GM18502 (cell line): ENCODE measurements around the gene CFAP58.

Experiments used
- ATAC-seq: cut with Tn5 transposase; IDR thresholded peaks from one replicate; pipeline ENCODE4 v1.9.1; 2021; ENCODE audit warnings: mild to moderate bottlenecking; ENCODE audit not compliant: unreplicated experiment, poor library complexity

The CFAP58 gene

DNA sequence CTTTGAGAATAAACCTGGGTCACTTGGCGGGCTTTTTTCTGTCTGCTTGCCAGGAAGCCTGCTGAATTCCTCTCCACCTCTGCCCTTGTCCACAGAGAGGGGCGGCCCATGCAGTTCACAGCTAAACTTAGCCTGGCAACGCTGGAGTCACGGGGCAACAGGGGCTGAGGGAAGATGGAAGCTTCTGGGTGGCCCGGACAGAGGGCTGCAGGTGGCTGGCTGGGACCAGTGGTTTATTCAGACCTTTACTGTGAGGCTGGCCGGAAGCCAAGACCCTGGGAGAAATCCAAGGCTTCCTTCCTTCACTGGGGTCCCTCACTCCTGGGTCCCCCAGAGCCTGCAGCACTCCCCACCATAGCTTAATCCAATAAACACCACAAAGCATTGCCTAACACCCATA lies 32.4 kb upstream of the CFAP58 start:
- no peak for ATAC-seq

DNA sequence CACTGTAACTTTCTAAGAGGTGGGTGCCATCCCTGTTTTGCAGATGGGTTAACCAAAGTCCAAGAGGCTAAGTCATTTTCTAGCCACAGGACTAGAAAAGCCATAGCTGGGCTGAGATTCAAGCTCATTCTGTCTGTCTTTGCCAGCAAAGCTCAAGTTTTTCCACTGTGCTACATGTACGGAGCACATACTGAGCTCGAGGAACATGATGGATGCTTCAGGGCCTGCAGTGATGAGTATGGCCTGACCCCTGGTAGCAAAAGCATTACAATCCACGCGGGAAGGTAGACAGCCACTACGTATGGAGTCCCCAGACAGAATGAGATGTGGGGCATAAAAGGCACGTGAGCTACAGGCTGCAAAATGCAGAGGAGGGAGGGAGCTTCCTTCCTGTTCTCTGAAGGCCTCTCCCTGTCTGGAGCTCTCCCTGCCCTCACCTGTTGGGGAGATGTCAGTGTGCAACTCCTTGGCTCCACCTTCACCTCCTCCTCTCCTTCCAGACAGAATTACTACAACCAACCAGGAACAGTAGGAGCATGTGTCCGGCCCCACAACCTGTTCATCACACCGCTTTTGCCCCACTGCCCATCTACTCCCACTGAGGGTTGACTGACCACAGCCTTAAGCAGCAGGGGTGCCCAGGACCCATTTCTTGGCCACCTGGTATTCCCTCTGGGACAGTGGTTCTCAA lies 31.8 kb upstream of the CFAP58 start:
- no peak for ATAC-seq

DNA sequence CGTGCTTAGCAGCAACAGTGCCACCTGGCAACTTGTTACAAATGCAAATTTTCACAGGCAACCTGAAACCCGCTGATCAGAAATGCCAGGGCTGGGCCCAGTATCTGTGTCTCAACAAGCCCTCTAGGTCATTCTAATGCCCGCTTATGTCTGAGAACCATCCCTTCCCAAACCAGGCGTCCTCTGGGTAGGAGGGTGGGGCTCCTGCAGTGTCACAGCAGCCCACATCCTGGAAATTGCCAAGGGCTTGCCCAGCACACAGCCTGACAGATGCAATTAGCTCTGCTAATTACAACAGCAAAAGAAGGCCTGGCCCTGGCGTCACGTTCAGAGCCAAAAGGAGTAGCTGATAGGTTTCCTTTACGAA lies 31.2 kb upstream of the CFAP58 start:
- peak; percentile 32 for ATAC-seq

DNA sequence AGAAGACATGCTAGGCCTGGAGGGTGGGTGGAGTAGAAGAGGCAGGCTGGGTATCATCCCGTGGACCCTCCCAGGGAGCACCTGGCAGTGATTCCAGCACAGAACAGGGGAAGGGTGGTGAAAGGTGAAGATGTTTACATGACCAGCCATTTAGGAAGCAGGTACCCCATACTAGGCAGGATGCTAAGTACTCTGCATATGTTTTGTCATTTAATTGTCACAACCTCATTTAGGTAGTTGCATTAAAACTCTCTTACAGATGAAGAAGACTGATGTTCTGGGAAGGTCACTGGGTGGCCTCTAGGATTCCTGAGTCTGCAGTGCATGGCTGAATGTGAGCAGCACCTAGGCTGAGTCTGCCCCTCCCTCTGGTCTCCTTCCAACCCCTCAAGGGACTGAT lies 30.5 kb upstream of the CFAP58 start:
- no peak for ATAC-seq

DNA sequence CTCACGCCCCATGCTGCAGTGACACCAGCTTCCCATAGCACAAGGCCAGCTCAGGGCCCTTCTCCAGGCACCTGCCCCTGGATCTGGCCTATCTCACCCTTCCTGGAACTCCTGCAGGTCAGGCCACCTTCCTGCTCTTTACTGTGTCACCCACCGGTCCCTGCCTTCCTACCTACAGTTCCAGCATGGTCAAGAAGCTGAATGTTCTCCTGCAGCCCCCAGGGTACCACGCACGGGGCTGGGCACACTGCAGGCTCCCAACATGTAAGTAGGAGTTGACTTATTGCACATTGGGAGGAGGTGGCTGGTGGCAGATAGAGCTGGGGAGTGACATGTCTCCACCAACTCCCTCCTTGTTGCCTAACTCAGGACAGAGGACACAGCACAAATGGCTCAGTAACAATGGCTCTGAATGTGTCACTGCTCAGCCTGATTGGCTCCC lies 29.9 kb upstream of the CFAP58 start:
- ATAC-seq, result no peak

DNA sequence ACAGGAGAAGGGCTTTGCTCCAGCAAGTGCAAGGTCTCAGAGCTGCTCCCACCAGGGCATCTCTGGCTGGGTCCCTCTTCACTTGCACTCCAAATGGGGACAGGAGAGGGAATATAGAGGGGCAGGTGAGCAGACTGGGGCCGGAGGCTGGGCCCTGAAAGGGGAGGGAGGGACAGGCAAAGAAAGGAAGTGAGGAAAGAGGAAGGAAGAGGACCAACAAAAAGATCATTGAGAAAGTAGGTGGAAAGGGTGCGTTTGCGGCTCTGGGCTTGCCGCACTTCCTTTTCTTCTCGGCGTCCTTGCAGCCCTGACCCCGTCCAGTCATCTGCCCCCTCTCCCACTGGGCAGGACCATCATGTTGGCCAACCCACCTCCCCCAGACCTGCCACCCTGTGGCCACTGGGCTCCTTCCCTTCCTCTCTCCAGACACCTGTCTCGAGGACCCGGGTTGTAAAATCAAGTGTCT lies 29.4 kb upstream of the CFAP58 start:
- ATAC-seq, result no peak

DNA sequence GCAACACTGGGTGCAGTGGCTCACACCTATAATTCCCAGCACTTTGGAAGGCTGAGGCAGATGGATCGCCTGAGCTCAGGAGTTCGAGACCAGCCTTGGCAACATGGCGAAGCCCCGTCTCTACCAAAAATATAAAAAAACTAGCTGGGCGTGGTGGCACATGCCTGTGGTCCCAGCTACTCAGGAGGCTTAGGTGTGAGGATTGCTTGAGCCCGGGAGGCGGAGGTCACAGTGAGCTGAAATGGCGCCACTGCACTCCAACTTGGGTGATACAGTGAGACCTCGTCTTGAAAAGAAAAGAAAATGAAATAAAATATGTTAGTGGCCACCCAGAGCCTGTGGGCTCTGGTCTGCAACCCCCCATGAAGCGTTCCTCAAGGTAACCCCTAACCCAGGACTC lies 28.7 kb upstream of the CFAP58 start:
- ATAC-seq, result no peak

DNA sequence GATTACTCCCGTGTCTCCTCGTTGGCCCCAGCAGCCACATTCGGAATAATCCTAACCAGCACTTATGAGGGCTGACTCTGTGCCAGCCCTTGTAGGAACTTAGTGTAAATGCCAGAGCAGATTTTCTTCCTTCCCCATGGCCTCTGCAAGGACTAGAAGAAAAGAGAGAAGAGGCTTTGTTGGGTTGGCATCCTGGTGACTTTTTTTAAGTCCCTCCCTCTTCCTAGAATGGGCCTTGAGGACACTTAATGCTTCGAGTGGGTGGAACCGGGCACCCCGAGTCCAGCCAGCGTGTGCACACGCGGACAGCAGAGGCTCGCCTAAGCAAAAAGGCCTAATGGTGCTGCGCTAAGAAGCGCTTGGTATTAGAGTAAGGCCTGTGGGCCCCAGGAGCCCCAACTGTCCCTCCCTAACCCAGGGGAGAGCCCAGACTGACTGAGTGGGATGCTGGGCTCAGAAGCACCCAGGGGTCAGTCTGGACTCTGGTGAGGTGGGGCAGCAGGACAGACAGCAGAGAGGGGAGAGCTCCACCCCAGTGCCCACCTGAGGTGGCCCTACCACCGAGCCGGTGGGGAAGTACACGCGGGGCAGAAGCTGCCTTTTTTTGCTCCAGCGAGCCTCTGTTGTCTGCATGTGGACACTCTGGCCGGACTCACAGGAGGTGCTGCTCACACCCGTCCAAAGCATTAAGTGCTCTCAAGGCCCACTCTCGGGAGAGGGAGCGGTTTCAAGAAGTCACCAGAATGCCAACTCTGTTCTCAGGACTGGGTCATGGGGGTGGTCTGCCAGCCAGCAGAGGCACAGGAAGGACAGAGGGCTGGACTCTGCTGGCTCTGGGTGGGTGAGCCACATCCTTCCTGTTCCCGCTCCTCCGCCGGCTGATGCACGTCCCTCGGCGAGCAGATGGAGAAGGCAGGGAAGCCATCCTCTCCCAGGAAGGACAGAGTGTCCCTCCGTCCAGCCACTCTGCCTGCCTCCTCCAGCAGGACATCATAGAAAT lies 27.9 kb upstream of the CFAP58 start:
- no peak for ATAC-seq

DNA sequence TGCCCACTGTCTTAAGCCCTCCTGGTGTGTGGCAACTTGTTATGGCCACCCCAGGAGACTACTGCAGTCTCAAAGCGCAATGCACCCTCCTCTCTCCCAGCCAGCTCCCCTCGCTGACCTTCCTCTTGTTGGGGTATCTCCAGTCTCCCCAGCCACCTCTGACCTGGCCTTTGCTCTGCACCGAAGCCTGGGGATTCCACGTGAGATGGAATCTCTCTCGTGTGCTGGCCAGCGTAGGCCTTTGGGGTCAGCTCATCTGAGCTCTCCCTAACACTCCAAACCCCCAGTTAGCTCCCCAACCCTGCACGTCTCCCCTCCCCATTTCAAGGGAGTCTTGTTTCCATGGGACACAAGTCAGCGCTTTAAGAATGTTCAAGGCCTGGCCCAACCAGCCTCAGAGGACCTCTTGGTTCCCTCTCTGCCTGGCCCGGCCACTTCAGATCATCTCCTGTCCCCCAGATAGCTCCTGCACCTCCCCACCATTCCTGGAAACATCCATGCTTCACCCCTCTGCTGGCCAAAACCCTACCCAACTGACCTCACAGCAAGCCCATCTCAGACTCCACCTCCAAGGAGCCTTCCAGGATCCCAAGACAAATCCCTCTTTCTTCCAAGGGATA lies 26.5 kb upstream of the CFAP58 start:
- no peak for ATAC-seq

DNA sequence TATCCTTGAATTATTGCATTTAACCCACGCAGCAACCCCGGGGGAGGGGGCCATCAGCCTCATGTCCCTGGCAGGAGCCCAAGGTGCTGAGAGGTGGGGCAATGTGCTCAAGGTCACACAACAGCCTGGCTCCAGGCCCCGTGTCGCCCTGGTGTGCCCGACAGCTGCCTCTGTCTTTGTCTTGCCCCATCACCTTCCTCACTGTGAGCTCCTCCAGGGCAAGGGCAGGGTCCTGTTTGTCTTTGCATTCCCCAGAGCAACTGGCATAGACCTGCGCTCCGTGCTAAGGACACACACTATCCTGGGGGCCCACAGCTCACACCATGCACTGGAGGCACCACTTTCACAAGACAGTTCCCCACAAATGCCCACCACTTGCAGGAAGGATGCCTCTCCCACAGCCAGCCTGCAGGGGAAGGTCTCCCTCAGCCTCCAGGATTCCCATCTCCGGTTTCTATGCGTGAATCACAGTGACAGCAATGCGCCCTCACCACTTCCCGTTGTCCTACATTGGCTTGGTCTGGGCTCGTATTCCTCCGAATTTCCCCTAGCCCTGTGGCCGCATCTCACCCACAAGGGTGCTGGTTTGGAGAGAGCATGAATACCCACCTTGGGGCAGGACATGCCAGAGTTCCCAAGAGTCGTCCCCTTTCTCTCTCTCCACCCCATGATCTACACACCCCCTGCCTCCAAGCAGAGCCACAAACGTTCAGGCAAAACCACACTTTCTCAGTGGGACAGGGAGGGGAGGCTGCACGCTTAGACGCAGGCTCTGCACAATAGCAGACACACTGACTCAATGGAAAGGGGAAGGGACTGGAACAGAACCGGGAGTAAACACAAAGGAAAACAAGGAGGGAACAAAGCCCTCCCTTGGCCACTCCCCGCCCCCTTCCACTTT lies 25.6 kb upstream of the CFAP58 start:
- ATAC-seq, result no peak

DNA sequence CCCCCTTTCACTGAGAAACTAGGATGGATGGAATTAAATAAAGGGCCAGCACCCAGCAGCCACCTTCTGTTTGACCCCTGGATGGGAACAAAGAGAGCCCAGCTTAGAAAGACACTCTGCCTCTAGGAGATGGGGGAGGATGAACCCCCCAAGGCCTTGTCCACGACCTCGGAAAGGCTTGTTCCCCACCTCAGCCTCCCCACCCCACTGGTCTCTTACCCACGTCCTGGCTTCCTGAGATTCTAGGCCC lies 25.1 kb upstream of the CFAP58 start:
- peak; percentile 6 for ATAC-seq

DNA sequence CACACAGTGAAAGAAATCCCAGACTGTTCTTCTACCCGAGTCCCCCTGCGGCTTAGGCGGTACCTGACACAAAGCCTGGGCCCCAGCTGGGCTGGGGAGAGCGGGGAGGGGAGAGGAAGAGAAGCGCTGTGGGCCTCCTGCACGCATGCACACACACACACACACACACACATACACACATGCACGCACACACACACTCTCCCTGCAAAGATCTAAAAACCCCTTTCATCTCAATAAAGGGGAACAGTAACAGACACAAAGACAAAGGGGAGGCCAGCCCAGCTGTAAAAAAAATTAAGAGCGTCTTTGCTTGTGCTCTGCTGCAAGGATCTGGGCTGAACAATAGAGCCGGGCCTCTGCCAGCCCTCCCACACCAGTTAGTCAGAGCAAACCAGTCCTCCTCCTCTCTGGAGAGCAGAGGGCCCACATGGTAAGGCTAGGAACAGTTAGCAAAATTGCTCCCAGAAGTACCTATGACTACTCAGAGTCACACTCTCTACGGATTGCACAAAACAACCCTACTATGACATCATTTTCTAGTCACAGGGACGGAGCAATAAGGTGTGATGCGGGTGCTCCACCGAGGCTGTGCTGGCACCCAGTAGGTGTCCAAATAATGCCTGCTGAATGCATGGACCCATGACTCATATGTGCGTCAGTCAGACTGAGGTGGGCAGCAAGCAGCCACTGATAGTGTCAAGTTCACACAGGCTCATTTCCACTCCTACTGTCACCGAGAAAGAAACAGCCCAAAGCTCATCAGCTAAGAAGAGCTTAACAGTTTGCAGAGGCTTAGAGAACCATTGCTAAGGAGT lies 24.5 kb upstream of the CFAP58 start:
- peak; percentile 69 for ATAC-seq

DNA sequence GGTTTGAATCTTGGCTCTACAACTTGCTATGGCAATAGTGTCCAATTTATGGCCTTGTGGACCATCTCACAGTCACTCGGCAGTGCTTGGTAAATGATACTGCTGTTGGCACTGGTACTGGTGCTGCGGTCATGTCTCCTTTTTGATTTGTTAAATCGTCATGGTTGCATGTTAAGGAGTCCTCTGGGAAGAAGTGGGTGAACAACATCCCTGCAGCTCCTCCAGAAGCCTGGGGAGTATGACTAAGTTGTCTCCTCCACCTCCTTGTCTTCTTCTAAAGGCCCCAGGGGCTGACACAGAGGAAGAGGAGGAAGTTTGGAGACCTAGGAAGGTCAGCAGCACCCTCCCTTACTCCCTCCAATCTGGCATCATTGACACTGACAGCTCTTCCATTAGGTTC lies 23.9 kb upstream of the CFAP58 start:
- no peak for ATAC-seq

DNA sequence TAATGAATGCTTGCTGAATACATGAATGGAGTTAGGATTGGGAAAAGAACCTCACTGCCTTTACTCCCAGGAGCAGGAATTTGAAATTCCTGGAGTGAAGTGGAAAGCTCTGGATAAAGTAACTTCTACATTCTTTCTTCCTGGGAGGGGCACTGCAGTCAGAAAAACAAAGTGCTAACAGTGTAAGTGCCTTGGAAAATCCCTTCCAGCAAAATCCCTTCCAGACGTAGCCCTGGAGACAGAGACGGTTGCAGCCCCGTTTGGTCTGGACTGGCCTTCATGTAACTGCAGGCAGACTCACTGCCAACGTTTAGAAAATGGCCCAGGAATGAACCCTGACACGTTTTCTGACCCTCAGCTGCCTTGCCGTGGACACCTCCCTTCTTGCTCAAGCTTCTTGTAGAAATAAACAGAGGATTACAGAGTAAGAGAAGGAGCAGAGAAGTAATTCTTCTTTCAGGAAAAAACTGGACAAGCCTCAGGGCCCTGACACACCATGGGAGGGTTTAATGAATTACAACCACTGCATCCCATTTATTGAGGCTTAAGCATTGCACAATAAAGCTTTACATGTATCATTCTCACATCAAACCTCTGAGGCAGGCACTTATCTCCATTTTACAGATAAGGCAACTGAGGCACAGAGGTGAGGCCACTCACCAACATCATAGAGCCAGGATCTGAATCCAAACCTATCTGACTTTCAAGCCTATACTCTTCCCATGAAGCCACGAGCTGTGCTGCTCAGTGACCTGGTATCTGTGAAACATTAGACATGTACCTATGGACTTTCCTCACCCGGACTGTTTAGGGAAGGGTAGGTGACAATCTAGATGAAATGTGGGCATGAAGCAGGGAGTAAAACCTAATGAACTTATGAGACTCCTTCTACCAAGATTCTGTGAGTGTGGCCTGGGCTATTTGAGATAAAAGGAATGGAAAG lies 23.2 kb upstream of the CFAP58 start:
- no peak for ATAC-seq

DNA sequence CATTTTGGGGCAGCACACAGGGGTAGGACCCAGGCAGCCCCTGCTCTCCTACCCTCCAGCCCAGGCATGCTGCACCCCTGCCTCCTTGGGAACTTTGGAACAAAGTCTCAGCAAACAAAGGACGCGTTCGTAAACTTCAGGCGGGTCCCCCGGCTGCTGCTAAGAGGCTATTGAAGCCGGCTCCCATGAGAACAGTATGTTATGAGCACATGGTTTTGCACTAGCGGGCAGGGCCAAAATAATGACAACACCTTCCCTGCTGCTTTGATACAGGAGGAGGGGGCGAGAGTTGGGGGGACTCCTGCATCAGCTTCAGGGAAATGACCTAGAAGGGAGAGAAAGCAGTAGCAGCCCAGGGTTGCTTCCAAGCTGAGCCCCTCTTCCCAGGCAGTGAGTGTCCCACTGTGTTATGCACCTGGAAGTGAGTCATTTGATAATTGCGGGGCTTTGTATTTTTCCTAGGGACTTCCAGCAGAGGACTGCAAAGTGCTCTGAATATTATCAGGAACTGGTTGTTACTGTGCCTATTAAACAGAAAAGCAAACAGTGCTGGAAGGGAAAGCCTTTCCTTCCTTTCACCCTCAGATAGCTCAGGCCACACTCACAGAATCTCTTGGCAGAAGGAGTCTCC lies 22.3 kb upstream of the CFAP58 start:
- ATAC-seq, result no peak

DNA sequence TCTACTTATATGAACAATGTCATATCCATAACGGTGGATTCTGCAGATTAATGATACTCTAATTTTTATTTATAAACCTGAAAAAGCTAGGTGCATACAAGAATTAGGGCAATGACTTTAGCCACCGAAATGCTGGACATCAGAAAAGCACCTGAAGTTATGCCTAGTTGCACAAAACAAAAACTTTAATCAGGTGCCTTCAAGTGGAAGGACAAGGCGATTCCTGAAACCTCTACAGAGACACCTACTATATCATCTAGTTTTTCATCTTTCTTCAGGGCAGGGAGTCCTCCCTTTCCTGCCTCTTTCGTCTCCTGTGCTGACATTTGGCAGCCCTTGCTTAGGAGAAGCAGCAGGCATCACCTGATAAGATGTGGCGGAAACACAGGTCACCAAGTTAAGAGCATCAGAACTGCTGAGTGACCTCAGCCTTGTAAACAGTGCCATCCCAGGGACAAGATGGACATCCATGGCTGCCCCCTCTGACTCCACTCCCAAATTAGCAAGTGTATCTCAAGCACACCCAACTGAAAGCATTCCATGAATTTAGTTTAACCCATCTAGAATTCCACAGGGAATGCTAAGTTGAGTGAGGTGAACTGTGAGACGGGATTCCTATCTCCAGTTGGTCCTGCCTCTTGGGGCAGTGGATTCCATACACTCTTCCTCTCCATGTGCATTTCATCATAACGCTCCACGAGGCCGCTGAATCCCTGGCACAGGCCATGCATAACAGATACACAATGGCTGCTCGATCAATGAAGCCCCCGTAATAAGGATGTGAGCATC lies 21.2 kb upstream of the CFAP58 start:
- no peak for ATAC-seq

DNA sequence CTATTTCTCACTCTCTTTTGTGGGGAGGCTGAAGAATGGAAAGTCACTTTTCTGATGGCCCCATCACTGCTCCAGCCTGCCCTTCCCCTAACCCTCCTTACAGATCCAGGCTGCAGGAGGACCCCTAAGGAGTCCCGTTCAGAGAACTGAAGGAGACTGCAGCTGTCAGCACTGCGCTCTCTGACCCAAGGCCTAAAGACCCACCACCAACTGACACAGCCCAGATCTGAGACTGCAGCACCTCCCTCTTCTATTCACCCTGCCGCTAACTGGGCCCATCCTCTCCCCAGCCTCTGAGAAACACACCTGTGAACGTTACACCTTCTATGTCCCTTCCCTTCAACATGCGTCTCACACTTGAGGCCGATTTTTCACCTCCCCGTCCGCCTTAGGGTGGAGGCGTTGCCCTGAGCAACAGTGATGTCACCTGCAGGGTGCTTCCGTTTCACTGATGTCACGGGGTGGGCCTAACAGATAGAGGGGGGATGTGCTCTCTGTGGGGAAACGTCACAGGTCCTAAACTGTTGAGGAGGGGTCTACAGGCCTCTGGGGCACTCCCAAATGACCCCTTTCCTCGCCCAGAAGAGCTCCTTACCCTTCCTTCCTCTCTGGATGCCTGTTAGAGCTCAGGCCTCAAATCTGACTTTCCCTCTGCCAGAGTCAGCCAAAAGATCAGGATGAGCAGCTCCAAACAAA lies 20.5 kb upstream of the CFAP58 start:
- no peak for ATAC-seq
